ENCODE data around the gene LSS.

The LSS gene

DNA sequence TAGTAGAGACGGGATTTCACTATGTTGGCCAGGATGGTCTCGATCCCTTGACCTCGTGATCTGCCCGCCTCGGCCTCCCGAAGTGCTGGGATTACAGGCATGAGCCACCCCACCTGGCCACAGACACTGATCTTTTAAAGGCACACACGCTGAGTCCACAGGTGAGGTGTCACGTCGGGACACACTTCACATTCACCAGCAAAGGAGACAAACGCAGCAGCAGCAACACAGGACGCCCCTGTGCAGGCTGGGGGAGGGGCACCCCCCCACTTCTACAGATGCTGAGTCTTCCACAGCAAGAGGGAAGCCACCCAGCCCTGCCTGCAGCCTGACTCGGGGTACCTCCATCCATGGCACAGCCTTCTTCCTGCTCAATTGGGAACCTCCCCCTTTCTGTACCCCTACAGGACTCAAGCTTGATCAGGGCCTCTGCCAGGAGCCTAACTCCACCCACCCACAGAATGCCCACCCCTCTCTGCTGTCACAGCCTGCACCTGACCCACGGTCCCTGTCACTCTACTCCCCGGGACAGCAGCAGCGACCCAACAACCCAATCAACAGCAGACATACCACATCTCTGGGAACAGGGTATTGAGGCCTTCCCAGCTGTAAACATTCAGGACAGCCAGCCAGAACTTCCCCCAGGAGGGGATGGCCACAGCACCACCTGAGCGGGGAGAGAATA, 9.5 kb downstream of the LSS start:
- DNase-seq = peak; percentile 48

DNA sequence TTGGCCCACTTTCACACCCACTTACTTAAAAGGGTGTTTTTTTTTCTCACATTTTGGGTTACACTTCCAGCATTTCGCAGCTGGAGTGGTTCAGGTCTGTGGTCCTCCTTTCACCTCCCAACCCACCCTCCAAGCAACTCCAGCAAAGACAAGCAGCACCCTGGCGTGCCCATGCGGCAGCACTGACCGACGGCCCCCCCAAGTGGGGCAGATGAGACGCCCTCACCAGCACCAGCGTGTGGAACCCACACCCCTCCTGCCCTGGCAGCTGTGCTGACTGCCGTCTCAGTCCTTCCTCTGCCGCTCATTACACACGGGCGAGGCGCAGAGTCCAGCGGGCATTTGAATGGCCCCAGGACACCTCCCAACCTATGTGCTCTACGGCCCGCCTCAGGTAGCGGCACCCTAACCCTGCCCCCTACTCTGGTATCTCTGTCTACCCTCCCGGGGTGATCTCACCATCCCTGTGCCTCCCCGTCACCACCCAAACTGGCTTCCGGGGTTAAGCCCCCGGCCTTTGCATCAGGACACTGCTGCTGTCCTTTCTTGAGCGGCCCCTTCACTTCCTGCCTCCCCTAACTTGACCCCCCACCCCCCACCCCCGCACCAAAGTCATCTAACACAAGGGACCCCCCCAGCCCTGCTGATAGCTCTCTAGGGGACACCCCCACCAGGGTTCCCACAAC, 10.9 kb downstream of the LSS start:
- DNase-seq = peak; percentile 58

DNA sequence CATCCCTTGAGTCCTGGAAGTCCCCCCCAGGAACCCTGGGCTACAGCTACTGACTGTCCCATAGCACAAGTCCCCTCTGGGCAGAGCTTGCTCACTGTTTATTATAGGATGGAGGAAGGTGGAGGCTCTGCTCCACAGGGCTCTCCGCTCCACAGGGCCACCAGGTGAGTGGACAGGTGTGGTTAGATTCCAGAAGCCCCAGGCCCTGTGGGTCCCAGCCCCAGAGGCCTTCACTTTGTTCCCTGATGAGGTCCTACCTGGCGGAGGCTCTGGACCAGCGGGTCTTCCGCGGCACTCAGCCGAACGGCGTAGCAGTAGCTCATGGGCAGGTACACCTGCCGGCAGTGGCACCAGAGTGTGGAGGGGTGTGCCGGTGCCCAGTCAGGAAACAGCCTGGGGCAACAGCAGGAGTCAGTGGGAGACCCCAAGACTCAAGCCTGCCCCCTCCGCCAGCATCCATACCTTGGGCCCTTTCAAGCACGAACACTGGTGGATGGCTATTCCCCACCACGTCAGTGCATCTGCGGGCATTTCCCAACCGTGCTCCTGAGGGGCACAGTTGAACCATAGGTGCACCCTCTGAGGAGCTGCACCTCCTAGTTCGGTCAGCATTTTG, 12.3 kb downstream of the LSS start:
- peak; percentile 55 for DNase-seq

GRCh38 chr21:46215436-46216131, 13.0 kb downstream of the LSS start:
- DNase-seq = peak; percentile 54

- peak; percentile 49 for DNase-seq
Observed at GRCh38 chr21:46214478-46215340, 13.9 kb downstream of the LSS start.

DNA sequence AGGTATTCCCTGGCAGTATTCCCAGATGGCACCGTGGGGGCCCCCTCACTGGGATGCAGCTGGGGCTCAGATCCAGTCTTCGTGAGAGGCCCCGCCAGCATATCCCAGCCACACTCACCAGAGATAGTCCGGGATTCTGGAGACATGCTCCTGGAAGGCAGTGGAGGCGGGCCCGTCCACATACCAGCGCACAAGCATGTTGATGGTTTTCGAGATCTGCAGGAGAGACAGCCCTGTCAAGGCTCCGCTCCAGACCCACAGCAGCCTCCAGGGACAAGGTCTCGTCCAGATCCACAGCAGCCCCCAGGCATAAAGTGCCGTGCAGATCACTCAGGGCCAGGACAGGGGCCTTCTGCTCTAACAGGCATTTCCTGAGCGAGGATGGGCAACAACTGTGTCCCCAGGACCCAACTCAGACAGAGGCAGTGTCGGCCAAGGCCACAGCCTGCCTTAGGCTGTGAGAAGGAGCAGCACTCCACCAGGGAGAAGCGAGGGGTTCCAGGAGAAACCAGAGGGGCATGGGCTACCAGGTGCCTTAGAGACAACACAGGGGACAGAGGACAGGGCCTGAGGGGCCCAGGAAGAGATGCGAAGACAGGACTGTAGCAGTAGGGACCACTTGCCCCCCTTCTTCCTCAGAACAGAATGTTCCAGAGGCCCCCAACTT, 14.8 kb downstream of the LSS start:
- DNase-seq = peak; percentile 58

DNA sequence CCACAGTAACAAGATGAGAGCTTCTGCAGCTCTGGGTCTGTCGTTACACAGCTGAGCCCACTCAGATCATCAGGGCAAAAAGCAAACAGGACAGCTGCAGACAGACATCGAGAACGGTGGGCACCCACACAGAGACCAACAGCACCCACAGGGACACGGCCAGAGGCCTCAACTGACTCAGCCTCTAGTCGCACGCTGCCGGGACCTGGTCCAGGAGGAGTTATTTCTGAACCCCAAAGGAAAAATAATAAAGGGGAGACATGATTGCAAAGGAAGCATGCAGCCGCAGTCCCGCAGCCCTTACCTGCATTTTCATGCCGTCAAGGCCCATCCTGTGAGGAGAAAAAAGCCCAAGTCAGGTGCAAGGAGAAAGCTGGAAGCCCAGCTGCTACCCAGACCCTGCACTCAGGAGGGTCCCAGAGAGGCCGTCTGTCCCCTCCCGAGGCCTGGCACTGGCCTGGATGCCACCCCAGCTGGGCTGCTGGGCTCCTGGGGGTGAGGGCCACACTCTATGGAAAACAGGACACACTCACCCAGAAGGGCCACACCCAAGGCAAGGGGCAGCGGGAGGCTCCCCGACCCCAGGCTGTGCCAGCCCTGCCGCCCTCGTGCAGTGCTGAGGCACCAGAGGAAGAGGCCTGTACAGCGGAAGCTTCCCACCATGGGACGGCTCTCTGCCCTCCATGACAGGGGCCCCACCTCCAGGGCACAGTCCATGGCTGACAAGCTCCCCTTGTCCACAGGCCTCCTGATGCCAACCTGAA, 15.7 kb downstream of the LSS start:
- peak; percentile 59 for DNase-seq

GRCh38 chr21:46211786-46212720, 16.5 kb downstream of the LSS start:
- DNase-seq = peak; percentile 53

- no peak for DNase-seq
Observed at GRCh38 chr21:46211376-46211775, 17.2 kb downstream of the LSS start.

DNA sequence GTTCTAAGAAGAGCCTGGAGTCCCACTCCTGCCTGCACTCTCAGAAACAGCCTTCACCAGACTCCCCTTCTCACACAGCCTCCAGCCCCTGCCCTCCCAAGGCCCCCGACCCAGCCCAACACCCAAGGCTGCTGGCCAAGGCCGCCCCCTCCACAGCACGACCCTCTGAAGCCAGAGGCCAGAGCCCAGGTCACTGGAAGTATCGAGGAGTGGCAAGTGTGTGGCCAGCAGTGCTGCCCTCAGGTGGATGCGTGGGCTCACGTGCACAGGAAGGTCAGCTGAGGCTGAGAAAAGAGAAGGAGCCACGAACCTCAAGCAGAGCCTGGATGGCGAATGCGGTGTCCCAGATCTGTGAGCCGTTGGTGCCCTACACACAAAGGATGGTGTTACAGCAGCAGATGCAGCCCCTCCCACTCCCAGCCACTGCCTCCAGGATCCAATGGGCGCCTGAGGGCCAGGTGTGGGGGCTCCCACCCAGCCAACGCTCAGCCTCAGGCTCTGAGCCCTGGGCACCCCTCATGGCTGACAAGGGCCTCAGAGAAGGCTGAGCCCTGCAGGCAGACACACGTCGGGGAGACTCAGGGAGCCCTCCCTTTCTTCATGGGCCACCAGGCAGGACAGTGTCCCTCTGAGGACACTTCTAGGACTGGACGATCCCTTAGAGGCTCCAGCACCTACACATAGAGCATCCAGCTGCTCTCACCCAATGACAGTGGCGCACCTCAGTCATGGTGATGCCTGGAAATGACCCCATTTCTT, 18.0 kb downstream of the LSS start:
- DNase-seq = peak; percentile 54

- DNase-seq = peak; percentile 46
Observed at GRCh38 chr21:46208761-46209721, 19.5 kb downstream of the LSS start.

- DNase-seq = peak; percentile 60
Observed at GRCh38 chr21:46207920-46208591, 20.5 kb downstream of the LSS start.

DNA sequence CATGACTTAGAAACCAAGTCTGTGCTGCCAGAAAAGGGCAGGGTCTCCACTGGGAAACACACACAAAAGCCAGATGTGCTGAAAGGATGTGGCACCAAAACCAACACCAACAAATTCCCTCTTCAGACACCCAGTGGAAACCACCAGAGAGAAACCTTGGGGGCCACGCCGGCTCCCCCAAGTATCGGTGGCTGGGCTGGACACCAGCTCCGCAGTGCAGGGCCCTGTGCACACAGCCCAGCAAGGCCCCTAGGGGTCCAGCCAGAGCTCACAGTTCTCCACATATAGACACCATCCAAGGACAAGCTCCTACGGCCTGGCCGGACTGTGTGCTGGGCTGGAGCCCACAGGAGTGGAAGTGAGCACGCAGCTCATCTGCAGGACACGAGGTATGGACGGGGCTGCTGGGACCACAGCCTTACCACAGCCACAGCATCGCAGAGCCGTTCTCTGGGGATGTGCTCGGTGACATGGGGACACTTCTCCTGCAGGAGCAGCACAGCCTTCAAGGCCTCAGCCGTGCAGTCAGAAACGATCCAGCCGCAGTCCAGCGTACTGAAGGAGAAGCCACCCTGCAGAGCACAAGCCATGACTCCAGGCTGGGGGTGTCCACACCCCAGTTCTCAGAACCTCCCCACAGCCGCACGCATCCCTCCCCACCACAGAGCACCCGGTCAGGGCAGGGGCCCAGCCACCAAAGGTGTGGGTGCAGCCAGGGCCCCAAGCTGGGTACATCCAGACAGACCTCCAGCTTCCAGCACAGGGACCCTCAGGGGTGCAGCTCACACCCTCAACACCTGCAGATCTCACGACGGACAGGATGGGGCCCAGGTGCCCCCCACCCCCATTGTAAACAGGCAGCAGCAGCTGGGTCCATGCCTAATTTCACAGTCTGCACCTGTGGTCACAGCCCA, 21.3 kb downstream of the LSS start:
- peak; percentile 49 for DNase-seq

GRCh38 chr21:46206163-46207005, 22.2 kb downstream of the LSS start:
- no peak for DNase-seq

DNA sequence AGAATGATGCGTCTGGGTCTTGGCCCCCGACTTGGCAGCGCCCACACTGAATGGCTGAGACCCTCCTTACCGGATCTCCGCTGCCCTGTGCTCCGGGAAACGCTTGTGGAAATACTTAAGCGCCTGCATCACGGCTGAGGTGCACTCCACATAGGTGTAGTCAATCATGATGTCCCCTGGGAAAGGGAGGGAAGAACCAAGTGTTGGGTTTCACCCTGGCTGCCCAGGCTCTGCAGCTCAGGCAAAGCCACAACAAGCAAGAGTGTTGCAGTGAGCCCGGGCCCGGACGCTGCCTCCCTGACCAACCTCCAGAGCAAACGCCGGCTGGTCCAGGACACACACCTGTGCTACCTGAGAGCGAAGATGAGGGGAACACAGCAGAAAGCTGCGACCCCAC, 22.8 kb downstream of the LSS start:
- DNase-seq = no peak

All from activated effector memory CD4-positive, alpha-beta T cell treated with anti-CD3 and anti-CD28 coated beads, Interleukin-2, amount 50 U/mL, for 16 hours (primary cell).